HepG2 (cell line): ENCODE results near the gene PDXDC1. TPM values are rescaled to one million over a fixed set of nuclear protein-coding genes. Genes with fewer than 3 reads are reported as not detected.

Experiments
- DNMT3B ChIP-seq: conservative IDR thresholded peaks from 2 replicates; pipeline ENCODE4 v1.6.1; 2016; ENCODE audit warnings: missing biosample characterization, control low read depth
- EZH2 ChIP-seq: conservative IDR thresholded peaks from 2 replicates; pipeline ENCODE4 v1.6.1; 2012; ENCODE audit warnings: mild to moderate bottlenecking, low read depth, low read length, moderate library complexity
- HNF1B ChIP-seq: sonication (generic); formaldehyde crosslinking; IDR thresholded peaks from 2 replicates; pipeline ENCODE4 v1.5.1; 2020; ENCODE audit warnings: mild to moderate bottlenecking, moderate library complexity, missing genetic modification reagents
- KDM2A ChIP-seq: sonication (generic); formaldehyde crosslinking; IDR thresholded peaks from 2 replicates; pipeline ENCODE4 v1.4.0; 2020; ENCODE audit warnings: low read depth, missing genetic modification reagents, borderline replicate concordance
- NFATC3 ChIP-seq: sonication (generic); formaldehyde crosslinking; IDR thresholded peaks from 2 replicates; pipeline ENCODE4 v1.5.1; 2020; ENCODE audit warnings: mild to moderate bottlenecking, missing genetic modification reagents
- PBX2 ChIP-seq: IDR thresholded peaks from 2 replicates; pipeline ENCODE4 v1.6.1; 2016; ENCODE audit warnings: control low read depth
- PLRG1 ChIP-seq: fragments of 450-650 bp; conservative IDR thresholded peaks from 2 replicates; pipeline ENCODE4 v1.6.1; 2016
- REST ChIP-seq, 2 experiments: IDR thresholded peaks; 2 replicates each; pipeline ENCODE4 v1.6.1; 2011 to 2012; ENCODE audit warnings: low read length in 2 of 2, borderline replicate concordance in 1 of 2, low read depth in 1 of 2, mild to moderate bottlenecking in 1 of 2, moderate library complexity in 1 of 2
- SOX6 ChIP-seq, 2 experiments: fragments of 450-650 bp in 1 of 2; sonication (generic) in 1 of 2; formaldehyde crosslinking in 1 of 2; IDR thresholded peaks; 2 replicates each; pipeline versions ENCODE4 v1.4.0 to v1.6.1; 2017 to 2020; ENCODE audit warnings: antibody characterized with exemption in 1 of 2, mild to moderate bottlenecking in 1 of 2, missing genetic modification reagents in 1 of 2
- TFDP2 ChIP-seq: sonication (generic); formaldehyde crosslinking; IDR thresholded peaks from 2 replicates; pipeline ENCODE4 v1.4.0; 2020; ENCODE audit warnings: missing genetic modification reagents
- TGIF2 ChIP-seq: IDR thresholded peaks from 2 replicates; pipeline ENCODE4 v1.6.1; 2016; ENCODE audit warnings: control low read depth, missing compliant biosample characterization
- YEATS4 ChIP-seq: sonication (generic); formaldehyde crosslinking; IDR thresholded peaks from 2 replicates; pipeline ENCODE4 v1.4.0; 2020; ENCODE audit warnings: missing genetic modification reagents, borderline replicate concordance
- ZGPAT ChIP-seq: IDR thresholded peaks from 2 replicates; pipeline ENCODE4 v1.6.1; 2016; ENCODE audit warnings: mild to moderate bottlenecking
- ZNF264 ChIP-seq: sonication (generic); formaldehyde crosslinking; IDR thresholded peaks from 2 replicates; pipeline ENCODE4 v1.4.0; 2020; ENCODE audit warnings: missing genetic modification reagents
- ZNF362 ChIP-seq: sonication (generic); formaldehyde crosslinking; IDR thresholded peaks from 2 replicates; pipeline ENCODE4 v1.4.0; 2020; ENCODE audit warnings: missing genetic modification reagents, mild to moderate bottlenecking, borderline replicate concordance
- ZNF660 ChIP-seq: sonication (generic); formaldehyde crosslinking; IDR thresholded peaks from 2 replicates; pipeline ENCODE4 v1.5.1; 2020; ENCODE audit warnings: mild to moderate bottlenecking, low read depth, missing genetic modification reagents, borderline replicate concordance
- polyA plus RNA-seq, 8 experiments: library from polyadenylated mRNA; depleted of rRNA in 3 of 8; stranded (reverse) in 7 of 8; unstranded in 1 of 8; fragments of >200 nt; fragmentation: Illumina TruSeq in 4 of 8; extraction: Trizol in 4 of 8; gene quantifications; 2 replicates each; pipeline versions ENCODE4 v1.2.1 to v1.2.3, GENCODE V29; 2011 to 2016; ENCODE audit warnings: low read depth in 4 of 8, missing spikeins in 1 of 8, mixed read lengths in 1 of 8; ENCODE audit not compliant: insufficient read depth in 1 of 8
- total RNA-seq, 5 experiments: library from RNA; depleted of rRNA; stranded (reverse); fragments of >200 nt; fragmentation: Illumina TruSeq; extraction: Trizol; gene quantifications; 2 replicates each; pipeline ENCODE4 v1.2.3, GENCODE V29; 2016; ENCODE audit warnings: low read depth in 1 of 5

PDXDC1 gene
- total and polyA plus RNA-seq, 2 of the 13 experiments (the other 11 are each of a cell fraction or from before 2014, with no cell fraction given) = 133 to 169 TPM

GRCh38 chr16:15054357-15055140 is 79.7 kb downstream of the PDXDC1 start (continued):
- TF ChIP-seq KDM2A (CRISPR knock-in tag) (0 out of 2 replicates have a peak, but pooled peaks have one; percentile 1), SOX6 (IDR thresholded peaks at IDR 0.05) (no peak), SOX6 (CRISPR knock-in tag; IDR thresholded peaks at IDR 0.05) (0 out of 2 replicates have a peak, but pooled peaks have one; percentile 7), EZH2 (no peak), NFATC3 (CRISPR knock-in tag) (0 out of 2 replicates have a peak, but pooled peaks have one; percentile 14), DNMT3B (CRISPR knock-in tag) (no peak), ZNF660 (CRISPR knock-in tag) (no peak), REST (IDR thresholded peaks at IDR 0.05; ENCODE audit: borderline replicate concordance in 1 of 2, low read depth in 1 of 2, low read length in 2 of 2) (no peak), TGIF2 (CRISPR knock-in tag) (0 out of 2 replicates have a peak, but pooled peaks have one; percentile 15), HNF1B (CRISPR knock-in tag) (no peak), ZNF362 (CRISPR knock-in tag) (no peak), PLRG1 (no peak), TFDP2 (CRISPR knock-in tag) (no peak), YEATS4 (CRISPR knock-in tag) (peak; percentile 26; the same call in 1 of the 2 replicates), ZGPAT (CRISPR knock-in tag) (0 out of 2 replicates have a peak, but pooled peaks have one; percentile 2), PBX2 (no peak), ZNF264 (CRISPR knock-in tag) (no peak)
